Panc1 (cell line): ENCODE measurements around the gene WDFY1.

Source experiments
- POLR2AphosphoS5 ChIP-seq: IDR thresholded peaks from 2 replicates; pipeline ENCODE4 v1.6.1; 2012; ENCODE audit warnings: mild to moderate bottlenecking, low read depth, low read length, moderate library complexity
- SIN3A ChIP-seq: IDR thresholded peaks from 2 replicates; pipeline ENCODE4 v1.6.1; 2012; ENCODE audit warnings: low read depth, mild to moderate bottlenecking, low read length, moderate library complexity, borderline replicate concordance; ENCODE audit not compliant: insufficient read depth
- TF ChIP-seq, protein P1 (sequence below): fragments of 450-650 bp; IDR thresholded peaks from 2 replicates; pipeline ENCODE4 v1.5.1; 2017; ENCODE audit warnings: mild to moderate bottlenecking

DNA sequence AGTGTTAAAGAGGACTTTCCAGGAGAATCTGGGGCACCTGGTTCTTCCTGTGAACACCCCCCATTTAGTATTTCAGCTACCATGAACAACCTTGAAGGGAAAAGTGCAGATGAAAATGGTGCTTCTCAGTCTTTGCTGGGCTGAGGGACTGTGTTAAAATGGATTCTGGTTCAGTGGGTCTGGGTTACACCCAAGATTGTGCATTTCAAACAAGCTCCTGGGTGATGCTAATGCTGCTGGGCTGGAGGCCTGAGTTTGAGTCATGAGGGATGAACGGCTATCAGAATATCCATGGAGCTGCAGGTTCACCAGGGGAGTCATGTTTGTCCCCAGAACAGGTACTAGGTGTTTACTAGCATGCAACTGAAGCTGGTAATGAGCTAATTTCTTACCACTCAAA, 36.1 kb upstream of the WDFY1 start:
- TF ChIP-seq, protein P1, sequence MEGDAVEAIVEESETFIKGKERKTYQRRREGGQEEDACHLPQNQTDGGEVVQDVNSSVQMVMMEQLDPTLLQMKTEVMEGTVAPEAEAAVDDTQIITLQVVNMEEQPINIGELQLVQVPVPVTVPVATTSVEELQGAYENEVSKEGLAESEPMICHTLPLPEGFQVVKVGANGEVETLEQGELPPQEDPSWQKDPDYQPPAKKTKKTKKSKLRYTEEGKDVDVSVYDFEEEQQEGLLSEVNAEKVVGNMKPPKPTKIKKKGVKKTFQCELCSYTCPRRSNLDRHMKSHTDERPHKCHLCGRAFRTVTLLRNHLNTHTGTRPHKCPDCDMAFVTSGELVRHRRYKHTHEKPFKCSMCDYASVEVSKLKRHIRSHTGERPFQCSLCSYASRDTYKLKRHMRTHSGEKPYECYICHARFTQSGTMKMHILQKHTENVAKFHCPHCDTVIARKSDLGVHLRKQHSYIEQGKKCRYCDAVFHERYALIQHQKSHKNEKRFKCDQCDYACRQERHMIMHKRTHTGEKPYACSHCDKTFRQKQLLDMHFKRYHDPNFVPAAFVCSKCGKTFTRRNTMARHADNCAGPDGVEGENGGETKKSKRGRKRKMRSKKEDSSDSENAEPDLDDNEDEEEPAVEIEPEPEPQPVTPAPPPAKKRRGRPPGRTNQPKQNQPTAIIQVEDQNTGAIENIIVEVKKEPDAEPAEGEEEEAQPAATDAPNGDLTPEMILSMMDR: no peak
- no peak for TF ChIP-seq POLR2AphosphoS5
- TF ChIP-seq SIN3A: no peak
